Vein endothelial cell (primary cell): ENCODE results near the gene ELF5. TPM values are rescaled to one million over a fixed set of nuclear protein-coding genes. Genes with fewer than 3 reads are reported as not detected.

Source experiments
- total RNA-seq: library from RNA; depleted of rRNA; stranded (reverse); fragments of >200 nt; gene quantifications from 2 replicates; pipeline ENCODE4 v1.2.3, GENCODE V29; 2012

The ELF5 gene
- not detected in 2 replicates for total RNA-seq

DNA sequence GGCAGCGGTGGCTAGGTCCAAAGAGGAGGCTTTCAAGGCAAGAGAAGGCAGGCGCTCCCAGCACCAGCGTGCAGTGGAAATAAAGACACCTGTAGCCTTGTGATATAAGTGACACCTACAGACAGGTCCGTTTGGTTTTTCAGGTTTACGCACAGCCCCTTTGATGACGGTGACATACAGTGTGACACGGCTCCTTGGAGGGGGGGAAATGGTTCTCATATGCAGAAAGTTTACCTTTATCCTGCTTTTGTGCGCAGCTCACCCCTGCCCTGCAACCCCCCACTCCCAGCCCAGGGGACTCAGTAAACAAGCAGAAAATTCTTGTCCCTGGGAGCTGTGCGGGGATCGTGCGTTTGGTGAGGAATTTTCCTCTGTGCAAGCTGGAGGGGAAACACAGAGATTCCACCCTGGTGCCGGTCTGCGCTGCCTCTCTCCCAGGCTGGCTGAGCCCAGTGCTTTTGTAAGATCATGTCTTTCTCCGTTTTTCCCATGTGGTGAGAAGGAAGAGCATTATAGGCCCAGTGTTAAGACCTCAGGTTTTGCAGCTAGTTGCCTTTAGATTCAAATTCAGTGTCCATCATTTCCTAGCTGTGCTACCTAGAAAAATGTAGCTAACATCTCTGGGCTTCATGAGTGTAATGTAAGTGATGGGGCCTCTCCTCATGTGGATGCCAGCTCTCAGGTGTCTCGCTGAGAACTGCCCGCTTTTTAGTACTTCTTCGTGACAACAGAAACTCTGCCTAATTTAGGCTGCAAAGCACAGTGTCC, at the start of gene ELF5:
TSS of gene ELF5 (minus strand) at position 113 of the 768 bp plus-strand sequence. CDS start 8,045 bp downstream, outside the sequence.

DNA sequence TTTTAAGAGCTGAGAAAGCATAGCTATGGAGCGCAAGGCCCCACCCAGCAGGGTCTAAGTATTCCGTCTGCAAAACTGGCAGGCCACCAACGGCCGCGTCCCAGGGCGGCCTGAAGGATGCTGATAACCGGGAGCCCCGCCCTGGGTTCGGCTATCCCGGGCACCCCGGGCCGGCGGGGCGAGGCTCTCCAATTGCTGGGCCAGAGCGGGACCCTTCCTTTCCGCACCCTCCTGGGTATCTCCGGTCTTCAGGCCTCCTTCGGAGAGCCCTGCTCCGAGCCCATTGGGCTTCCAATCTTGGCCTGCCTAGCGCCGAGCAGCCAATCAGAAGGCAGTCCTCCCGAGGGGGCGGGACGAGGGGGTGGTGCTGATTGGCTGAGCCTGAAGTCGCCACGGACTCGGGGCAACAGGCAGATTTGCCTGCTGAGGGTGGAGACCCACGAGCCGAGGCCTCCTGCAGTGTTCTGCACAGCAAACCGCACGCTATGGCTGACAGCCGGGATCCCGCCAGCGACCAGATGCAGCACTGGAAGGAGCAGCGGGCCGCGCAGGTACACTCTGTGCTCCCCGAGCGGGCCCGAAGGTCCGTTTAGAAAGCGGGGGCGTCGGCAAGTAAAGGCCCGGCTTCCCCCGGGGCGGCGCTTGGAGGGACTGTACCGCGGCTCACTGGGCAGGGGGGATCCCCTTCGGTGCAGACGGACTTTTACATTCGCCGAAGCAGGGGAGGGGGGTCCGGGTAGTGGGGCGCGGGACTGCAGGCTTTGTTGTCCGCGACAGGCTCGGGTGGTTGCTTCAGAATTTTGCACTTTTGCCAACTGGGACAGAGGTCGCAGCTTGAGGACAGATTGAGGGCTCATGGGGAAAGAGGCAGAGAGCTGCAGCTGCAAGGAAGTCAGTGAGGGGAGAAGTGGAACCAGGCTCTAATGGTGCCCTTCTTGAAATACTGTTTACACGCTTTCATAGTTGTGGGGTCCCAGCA, 74.8 kb downstream of the ELF5 start, which contains the start of gene CAT:
TSS of gene CAT (plus strand) at position 406 of the 979 bp plus-strand sequence. CDS start at position 486, 80 bp downstream.

Other genes with a start within 250 kb of the ELF5 start
- 0.65 and 0.76 TPM in 2 replicates for gene ABTB2, start 155.8 kb downstream of the ELF5 start, total RNA-seq
- 42.8 and 51.7 TPM in 2 replicates for gene CAT, start 74.9 kb downstream of the ELF5 start, total RNA-seq
- gene EHF, start 107.3 kb upstream of the ELF5 start, total RNA-seq = not detected in 2 replicates